Activated naive CD4-positive, alpha-beta T cell treated with anti-CD3 and anti-CD28 coated beads, Interleukin-2, amount 50 U/mL, for 72 hours (primary cell): ENCODE data around the gene TMEM115. TPM values are rescaled to one million over a fixed set of nuclear protein-coding genes. Genes with fewer than 3 reads are reported as not detected.
"Not testable (repeated sequence)": the region's sequence is repeated elsewhere in the genome, so short reads cannot be mapped to it uniquely, and the experiment has no call there.

Experiments used
- ATAC-seq, 2 donors: fragments of 150-1000 bp; cut with Tn5 transposase; 2 replicates each; pipeline ENCODE4 v1.10.0; 2021; ENCODE audit warnings: mild to moderate bottlenecking in 2 of 2, moderate library complexity in 2 of 2
- DNase-seq, 2 donors: peaks; one replicate each; pipeline ENCODE4 v3.0.0; 2021 to 2022; ENCODE audit warnings: low spot score in 2 of 2
- H3K27ac Mint-ChIP-seq, 2 donors: one replicate each; pipeline ENCODE4 v1.8.0; 2022; ENCODE audit warnings: mild to moderate bottlenecking in 2 of 2, mixed read lengths in 2 of 2
- H3K36me3 Mint-ChIP-seq, 2 donors: one replicate each; pipeline ENCODE4 v1.8.0; 2022; ENCODE audit warnings: mixed read lengths in 2 of 2
- H3K9me3 Mint-ChIP-seq, 2 donors: one replicate each; pipeline ENCODE4 v1.8.0; 2022; ENCODE audit warnings: mixed read lengths in 2 of 2
- total RNA-seq, 2 donors: library from RNA; stranded (reverse); gene quantifications; one replicate each; pipeline ENCODE4 v1.2.3, GENCODE V29; 2022

TMEM115 gene
- total RNA-seq, 2 donors from 2014 or later, result 10.9 to 15.1 TPM

GRCh38 chr3:50318615-50319014 lies 40.7 kb downstream of the TMEM115 start:
- DNase-seq (no peak), ATAC-seq (no peak)
- no peak overlapping the region for H3K27ac Mint-ChIP-seq
- H3K36me3 Mint-ChIP-seq, result no peaks in the 10 kb centered on the region
- H3K9me3 Mint-ChIP-seq, result no peaks in the 10 kb centered on the region

- DNase-seq (no peak), ATAC-seq (no peak)
- Mint-ChIP-seq H3K36me3 (no peaks in the 10 kb centered on the region), H3K27ac (no peak overlapping the region), H3K9me3 (no peaks in the 10 kb centered on the region)
Measured at GRCh38 chr3:50318163-50318562, 41.2 kb downstream of the TMEM115 start.

GRCh38 chr3:50317300-50317699 lies 42.0 kb downstream of the TMEM115 start:
- ATAC-seq, result no peak
- H3K36me3 Mint-ChIP-seq, result no peaks in the 10 kb centered on the region
- no peak for DNase-seq
- H3K27ac Mint-ChIP-seq, result peak overlapping the region in 1 of 2 donors; percentile 60
- no peaks in the 10 kb centered on the region for H3K9me3 Mint-ChIP-seq

GRCh38 chr3:50316657-50317242 lies 42.6 kb downstream of the TMEM115 start:
- H3K27ac Mint-ChIP-seq, result peak overlapping the region; percentile 19 to 60
- no peaks in the 10 kb centered on the region for H3K9me3 Mint-ChIP-seq
- DNase-seq (no peak), ATAC-seq (no peak)
- H3K36me3 Mint-ChIP-seq, result no peaks in the 10 kb centered on the region

- Mint-ChIP-seq H3K27ac (no peak overlapping the region), H3K9me3 (no peaks in the 10 kb centered on the region), H3K36me3 (peaks cover 0 to under 1% of the 10 kb centered on the region in 2 donors)
- ATAC-seq (no peak), DNase-seq (no peak)
Measured at GRCh38 chr3:50314816-50315215, 44.5 kb downstream of the TMEM115 start.

GRCh38 chr3:50314342-50314741 lies 45.0 kb downstream of the TMEM115 start:
- Mint-ChIP-seq H3K27ac (peak overlapping the region; percentile 15 to 26), H3K36me3 (peaks cover 0 to 4% of the 10 kb centered on the region in 2 donors), H3K9me3 (no peaks in the 10 kb centered on the region)
- ATAC-seq (no peak), DNase-seq (no peak)

- not testable (repeated sequence) for H3K27ac Mint-ChIP-seq, H3K9me3 Mint-ChIP-seq, H3K36me3 Mint-ChIP-seq, DNase-seq, ATAC-seq
Measured at GRCh38 chr3:50312041-50312440, 47.3 kb downstream of the TMEM115 start.

Other genes with a start within 250 kb of the TMEM115 start
- gene SEMA3F, start 204.2 kb downstream of the TMEM115 start, total RNA-seq, result under 1 TPM; 0.32 to 0.54 TPM
- gene GNAT1, start 167.9 kb downstream of the TMEM115 start, total RNA-seq, result not detected
- gene SLC38A3, start 154.2 kb downstream of the TMEM115 start, total RNA-seq, result not detected
- 100 to 1,000 TPM; 313 to 349 TPM for gene GNAI2, start 123.3 kb downstream of the TMEM115 start, total RNA-seq
- gene SEMA3B, start 90.4 kb downstream of the TMEM115 start, total RNA-seq, result 1 to 10 TPM in 1 of 2 donors, under 1 TPM in 1; 0.77 to 4.1 TPM
- gene LSMEM2, start 80.4 kb downstream of the TMEM115 start, total RNA-seq, result not detected
- 100 to 1,000 TPM in 1 of 2 donors, 10 to 100 TPM in 1; 63.8 to 100 TPM for gene IFRD2, start 67.1 kb downstream of the TMEM115 start, total RNA-seq
- 1 to 10 TPM; 4.3 to 6.6 TPM for gene HYAL3, start 60.1 kb downstream of the TMEM115 start, total RNA-seq
- 10 to 100 TPM; 19.4 to 26.0 TPM for gene NAA80, start 60.1 kb downstream of the TMEM115 start, total RNA-seq
- gene HYAL1, start 55.9 kb downstream of the TMEM115 start, total RNA-seq, result under 1 TPM in 1 of 2 donors, not detected in 1; 0.39 TPM
- 1 to 10 TPM; 4.2 to 6.1 TPM for gene HYAL2, start 36.8 kb downstream of the TMEM115 start, total RNA-seq
- 10 to 100 TPM; 10.7 to 20.1 TPM for gene TUSC2, start 31.3 kb downstream of the TMEM115 start, total RNA-seq
- 10 to 100 TPM; 68.3 to 83.1 TPM for gene RASSF1, start 18.7 kb downstream of the TMEM115 start, total RNA-seq
- gene ZMYND10, start 13.8 kb downstream of the TMEM115 start, total RNA-seq, result 1 to 10 TPM; 1.9 to 4.1 TPM
- gene NPRL2, start 8.7 kb downstream of the TMEM115 start, total RNA-seq, result 10 to 100 TPM; 42.3 to 50.7 TPM
- 10 to 100 TPM; 18.1 to 34.3 TPM for gene CYB561D2, start 8.7 kb downstream of the TMEM115 start, total RNA-seq
- gene CACNA2D2, start 144.1 kb upstream of the TMEM115 start, total RNA-seq, result 1 to 10 TPM; 2.4 to 3.0 TPM
- gene C3orf18, start 208.2 kb upstream of the TMEM115 start, total RNA-seq, result 10 to 100 TPM; 21.4 to 42.4 TPM
- 10 to 100 TPM; 69.7 to 74.6 TPM for gene HEMK1, start 210.0 kb upstream of the TMEM115 start, total RNA-seq